Stimulated activated CD8-positive, alpha-beta memory T cell treated with anti-CD3 and anti-CD28 coated beads, Interleukin-4, amount 100 ng/mL, for 48 hours (primary cell): ENCODE results near the gene RDH5.

Experiments used
- DNase-seq: peaks from one replicate; pipeline ENCODE4 v3.0.0-alpha.2; 2020

Gene RDH5

GRCh38 chr12:55713721-55714120 lies 6.5 kb upstream of the RDH5 start:
- no peak for DNase-seq

DNA sequence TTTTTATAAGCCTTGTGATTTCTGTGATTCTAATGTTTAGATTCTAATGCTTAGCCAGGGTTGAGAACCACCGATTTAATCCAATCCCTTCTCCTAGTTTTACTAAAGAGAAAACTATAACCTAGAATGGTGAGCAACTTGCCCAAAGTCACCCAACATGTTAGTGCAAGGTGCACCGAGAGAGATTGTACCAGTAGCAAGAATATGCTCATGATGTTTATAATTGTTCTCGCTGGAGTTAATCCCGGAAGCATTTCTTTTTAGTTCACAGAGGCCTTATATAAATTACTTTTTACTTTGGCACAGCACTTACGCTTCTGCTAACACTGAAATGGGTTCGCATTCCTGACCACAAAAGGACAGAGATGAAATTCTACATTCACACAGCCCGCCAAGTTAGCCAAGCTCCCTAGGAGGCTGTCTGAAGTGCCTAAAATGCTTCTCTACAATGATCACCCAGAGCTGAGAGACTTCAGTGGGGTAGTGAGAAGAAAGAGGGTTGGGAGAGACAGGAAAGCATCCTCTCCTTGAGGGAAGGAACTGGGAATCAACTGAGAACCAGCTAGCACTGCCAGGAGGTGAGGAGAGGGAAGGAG lies 4.9 kb upstream of the RDH5 start:
- no peak for DNase-seq

- peak; percentile 97 for DNase-seq
Observed at GRCh38 chr12:55715833-55716581, 4.2 kb upstream of the RDH5 start, which contains the start of gene BLOC1S1. Gene BLOC1S1, plus strand, starts transcription at chr12:55716046. Its CDS starts 6 bp downstream, at chr12:55716052.

GRCh38 chr12:55716582-55716957 lies 3.6 kb upstream of the RDH5 start:
- DNase-seq, result no peak

GRCh38 chr12:55717011-55718007 lies 2.9 kb upstream of the RDH5 start:
- peak; percentile 54 for DNase-seq

DNA sequence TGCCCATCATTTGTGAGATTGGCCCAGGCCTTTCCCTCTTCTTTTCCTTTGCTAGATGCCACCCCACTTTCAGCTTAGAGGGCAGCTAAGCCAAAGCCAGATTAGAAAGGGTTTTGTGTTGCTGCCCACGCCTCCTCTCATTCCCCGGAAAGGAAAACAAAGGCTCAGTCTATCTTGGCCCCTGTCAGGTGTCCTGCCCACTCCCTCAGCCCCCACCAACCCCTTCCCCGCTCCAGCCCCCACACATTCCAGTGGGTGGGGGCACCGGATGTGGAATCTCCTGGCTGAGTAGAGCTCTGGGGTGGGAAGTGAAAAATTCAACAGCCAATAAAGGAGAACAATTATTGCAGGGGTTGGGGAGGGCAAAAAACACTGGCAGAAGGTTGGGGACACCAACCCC lies 2.2 kb upstream of the RDH5 start:
- DNase-seq, result no peak

DNA sequence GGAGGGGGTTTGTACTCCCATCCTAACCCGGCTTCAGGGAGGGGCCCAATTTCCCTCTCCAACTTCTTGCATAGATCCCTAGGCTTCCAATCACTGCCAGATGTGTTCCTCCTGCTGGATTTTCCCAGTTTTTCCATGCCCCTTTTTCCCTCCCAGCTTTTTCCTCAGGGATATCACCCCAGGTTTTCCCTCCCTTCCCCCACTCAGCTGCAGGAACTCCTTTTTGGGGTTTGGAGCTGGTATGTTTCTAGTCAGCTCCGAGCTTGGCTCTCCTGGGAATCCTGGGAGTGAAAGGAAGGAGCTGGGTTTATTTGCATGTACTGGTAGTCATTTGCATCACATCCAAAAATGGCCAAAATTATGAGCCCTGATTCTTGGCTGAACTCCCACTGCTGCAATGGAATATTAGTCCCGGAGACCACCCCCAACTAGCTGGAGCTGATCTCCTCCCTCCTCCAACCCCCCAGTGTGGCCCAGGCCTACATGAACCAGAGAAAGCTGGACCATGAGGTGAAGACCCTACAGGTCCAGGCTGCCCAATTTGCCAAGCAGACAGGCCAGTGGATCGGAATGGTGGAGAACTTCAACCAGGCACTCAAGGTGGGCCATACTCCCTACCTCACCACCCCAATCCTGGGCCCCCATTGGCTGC lies 1.4 kb upstream of the RDH5 start:
- DNase-seq, result no peak

DNA sequence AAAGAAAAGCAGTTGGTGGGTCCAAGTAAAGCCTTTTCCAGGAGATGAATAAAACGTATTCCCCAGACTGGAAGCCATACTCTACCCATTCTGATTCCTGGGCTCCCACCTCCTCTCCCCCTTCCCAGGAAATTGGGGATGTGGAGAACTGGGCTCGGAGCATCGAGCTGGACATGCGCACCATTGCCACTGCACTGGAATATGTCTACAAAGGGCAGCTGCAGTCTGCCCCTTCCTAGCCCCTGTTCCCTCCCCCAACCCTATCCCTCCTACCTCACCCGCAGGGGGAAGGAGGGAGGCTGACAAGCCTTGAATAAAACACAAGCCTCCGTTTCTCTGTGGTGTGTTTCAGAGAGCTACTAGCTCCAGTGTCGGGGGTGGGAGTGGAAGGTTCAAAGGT lies 822 bp upstream of the RDH5 start:
- DNase-seq, result no peak

- no peak for DNase-seq
Observed at GRCh38 chr12:55720894-55721444, 776 bp downstream of the RDH5 start.

- DNase-seq, result no peak
Observed at GRCh38 chr12:55721601-55722213, 1.5 kb downstream of the RDH5 start.

GRCh38 chr12:55722948-55723347 lies 2.8 kb downstream of the RDH5 start:
- DNase-seq, result no peak

DNA sequence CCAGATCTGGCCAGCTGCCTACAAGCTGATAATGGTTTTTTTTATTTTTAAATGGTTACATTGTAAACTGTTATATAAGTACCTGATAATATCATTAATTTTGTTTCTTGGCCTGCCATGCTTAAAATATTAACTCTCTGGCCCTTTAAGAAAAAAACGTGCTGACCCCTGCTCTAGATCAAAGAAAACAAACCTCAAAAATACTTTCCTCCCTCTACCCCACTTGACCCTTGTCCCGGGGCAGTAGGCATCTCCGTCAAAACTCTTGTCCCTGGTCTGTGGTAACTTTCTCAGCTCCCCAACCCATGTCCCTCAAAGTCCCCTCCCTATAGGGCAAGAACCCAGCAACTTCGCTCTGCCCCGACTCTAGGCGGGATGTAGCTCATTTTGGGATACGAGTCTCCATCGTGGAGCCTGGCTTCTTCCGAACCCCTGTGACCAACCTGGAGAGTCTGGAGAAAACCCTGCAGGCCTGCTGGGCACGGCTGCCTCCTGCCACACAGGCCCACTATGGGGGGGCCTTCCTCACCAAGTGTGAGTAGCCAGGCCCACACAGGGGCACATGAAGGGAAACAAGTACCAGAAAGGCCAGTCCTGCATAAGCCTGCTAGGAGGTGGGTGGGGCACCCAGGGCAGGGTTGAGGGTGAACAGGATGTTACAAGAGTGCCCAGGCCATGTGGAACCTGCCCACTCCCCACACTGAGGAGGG lies 3.5 kb downstream of the RDH5 start:
- no peak for DNase-seq

DNA sequence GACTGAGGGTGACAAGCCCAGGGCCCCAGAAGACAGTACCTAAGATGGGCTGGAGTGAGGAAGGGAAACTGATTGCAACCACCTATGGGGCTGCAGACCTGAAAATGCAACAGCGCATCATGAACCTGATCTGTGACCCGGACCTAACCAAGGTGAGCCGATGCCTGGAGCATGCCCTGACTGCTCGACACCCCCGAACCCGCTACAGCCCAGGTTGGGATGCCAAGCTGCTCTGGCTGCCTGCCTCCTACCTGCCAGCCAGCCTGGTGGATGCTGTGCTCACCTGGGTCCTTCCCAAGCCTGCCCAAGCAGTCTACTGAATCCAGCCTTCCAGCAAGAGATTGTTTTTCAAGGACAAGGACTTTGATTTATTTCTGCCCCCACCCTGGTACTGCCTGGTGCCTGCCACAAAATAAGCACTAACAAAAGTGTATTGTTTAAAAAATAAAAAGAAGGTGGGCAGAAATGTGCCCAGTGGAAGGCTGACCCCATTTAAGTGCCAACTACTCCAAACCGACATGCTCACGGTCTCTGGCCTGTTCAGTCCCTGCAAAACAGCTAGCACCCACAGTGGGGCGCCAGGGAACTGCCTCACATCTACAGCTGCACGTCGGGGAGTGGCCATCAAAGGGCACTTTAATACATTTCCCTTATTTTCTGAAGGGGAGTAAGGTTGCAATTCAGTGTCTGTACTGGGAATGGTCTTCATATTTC lies 4.2 kb downstream of the RDH5 start:
- DNase-seq, result peak; percentile 81

- no peak for DNase-seq
Observed at GRCh38 chr12:55724940-55725309, 4.7 kb downstream of the RDH5 start.

- DNase-seq, result no peak
Observed at GRCh38 chr12:55725556-55725955, 5.4 kb downstream of the RDH5 start.

DNA sequence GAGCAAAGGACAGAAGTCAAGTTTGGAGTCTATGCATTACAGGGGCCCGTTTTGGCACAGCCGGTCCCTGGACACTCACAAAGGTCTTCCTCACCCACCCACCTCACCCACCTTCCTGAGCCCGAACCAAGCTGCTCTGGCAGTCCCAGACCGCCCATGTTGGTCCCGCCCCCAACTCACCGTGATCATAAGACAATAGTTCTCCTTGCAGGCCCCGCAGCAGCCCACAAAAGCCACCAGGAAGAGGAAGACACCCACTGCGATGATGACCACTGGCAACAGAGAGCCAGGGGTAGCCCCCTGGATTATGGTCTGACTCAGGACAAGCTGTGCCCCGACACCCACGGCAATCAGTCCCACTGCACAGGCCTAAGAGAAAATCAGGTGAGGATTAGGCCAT lies 6.8 kb downstream of the RDH5 start:
- DNase-seq, result no peak

DNA sequence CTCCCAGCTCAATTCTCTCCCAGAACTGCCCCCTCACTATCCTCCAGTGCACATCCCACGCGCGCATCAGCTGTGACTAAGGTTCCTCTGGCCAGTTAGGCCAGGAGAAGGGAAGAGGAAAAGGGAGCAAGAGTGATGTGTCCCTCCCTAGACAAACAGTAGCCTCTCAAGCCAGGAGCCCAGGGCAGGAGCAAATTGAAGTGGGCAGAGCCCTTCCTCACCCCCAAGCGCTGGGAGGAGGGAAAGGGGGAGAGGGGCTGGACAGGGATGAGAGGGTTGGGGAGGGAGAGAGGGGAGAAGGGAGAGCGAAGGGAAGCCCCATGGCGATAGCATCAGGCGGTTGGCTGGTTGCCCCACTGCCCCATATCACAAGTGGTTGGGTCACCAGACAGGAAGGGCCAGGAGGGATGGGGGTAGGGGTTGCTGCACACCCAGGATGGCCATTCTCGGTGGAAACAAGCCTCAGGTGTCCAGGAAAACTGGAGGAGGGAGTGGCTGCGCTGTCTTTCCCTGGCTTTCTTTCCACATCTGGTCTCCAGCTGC lies 7.5 kb downstream of the RDH5 start:
- DNase-seq, result no peak

DNA sequence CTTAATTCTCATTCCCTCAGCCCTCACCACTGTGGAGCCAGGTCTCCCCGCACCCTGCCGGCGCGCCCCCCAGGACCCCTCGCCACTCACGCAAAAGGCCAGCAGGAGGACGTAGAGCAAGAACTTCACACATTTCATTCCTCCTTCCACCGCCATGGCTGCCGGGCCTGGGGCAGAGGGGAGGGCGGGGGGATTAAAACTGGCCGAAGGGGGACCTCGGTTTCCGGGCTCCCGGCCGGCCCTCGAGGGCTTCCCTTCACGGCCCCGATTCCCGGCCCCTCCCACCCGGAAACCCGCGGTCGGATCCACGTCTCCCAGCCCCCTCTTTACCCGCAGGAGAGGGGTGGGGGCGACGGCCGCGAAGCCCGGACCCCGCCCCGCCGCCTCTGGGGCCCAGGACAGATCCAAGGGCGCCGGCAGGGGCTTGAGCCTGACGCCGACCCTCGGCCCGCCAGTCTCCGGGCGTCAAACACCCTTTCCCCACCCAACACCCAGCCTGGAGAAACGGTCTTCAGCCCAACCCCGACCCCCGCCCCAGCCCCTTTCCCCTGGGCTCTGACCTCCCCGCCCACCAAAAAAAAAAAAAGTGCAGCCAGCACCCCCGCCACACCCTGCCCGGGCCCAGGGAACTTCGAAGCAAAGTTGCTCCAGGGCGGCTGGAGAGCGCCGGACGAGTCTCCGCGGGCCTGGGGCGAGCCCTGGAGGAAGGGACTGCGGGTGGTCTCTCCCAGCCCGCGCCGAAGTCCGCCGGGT lies 8.2 kb downstream of the RDH5 start:
- DNase-seq, result peak; percentile 45

DNA sequence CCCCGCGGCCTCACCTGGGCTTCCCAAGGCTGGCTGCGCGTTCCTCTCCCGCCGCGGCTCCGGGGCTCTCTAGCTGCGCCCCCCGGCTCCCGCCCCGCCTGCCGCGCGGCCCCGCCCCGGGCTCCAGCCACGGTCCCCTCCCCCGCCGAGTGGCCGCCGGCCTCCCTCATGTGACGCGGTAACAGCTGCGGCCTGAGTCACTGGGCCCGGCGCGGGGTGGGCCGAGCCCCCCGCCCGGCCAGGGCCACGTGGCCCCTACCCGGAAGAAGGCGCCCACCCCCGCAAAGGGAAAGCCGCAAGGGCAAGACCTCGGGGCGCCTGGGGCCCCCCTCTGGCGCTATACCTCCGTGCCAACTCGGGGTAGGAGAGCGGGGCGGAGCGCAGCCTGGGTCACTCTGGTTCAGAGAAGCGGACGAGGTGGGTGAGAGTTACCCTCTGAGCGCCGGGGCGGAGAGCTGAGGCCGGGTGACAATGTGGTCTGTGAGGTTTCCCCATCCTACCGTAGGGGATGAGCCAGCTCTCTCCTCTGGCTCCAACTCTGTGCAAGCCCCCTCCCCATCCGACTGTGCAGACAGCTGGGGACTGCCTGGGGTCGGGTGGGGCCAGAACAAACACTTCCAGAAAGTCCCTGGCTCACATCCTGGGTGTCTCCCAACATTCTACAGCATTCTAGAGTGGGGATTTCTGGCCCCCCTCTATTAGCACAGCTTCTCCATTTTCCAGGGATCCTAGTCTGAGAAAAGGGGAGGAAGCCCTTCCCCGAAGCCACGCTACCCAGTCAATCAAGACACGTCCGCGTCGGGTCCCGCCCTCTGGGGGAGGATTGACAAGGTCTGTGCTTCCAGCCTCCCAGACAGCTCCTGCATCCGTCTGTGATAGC lies 9.0 kb downstream of the RDH5 start, which contains the start of gene CD63:
CD63 (minus strand) TSS at position 71 of the 880 bp plus-strand sequence. CDS start 668 bp downstream, outside the sequence.
- peak; percentile 88 for DNase-seq
